ENCODE data around the gene OSBPL5. TPM values are rescaled to one million over a fixed set of nuclear protein-coding genes. Genes with fewer than 3 reads are reported as not detected.

OSBPL5 gene
- total and polyA plus RNA-seq, 9 of the 15 experiments (the other 6 are each of a cell fraction or from before 2014, with no cell fraction given), result 0.06 to 14.8 (median 3.2) TPM

GRCh38 chr11:3136546-3137455 is 28.3 kb downstream of the OSBPL5 start (continued):
- TF ChIP-seq CHD7 (IDR thresholded peaks at IDR 0.05; ENCODE audit: low read depth, low read length), result no peak
- TF ChIP-seq ETV6 (IDR thresholded peaks at IDR 0.05; ENCODE audit: borderline replicate concordance in 1 of 2, low read depth in 2 of 2, low read length in 1 of 2), result no peak
- TF ChIP-seq ETV6 (CRISPR knock-in tag; IDR thresholded peaks at IDR 0.05; ENCODE audit: borderline replicate concordance), result no peak
- TF ChIP-seq PCBP2 (IDR thresholded peaks at IDR 0.05; ENCODE audit: low read depth, low read length, poor library complexity, severe bottlenecking), result no peak
